Progenitor cell of endocrine pancreas (in vitro differentiated cells): ENCODE data around the gene LAMA3. TPM values are rescaled to one million over a fixed set of nuclear protein-coding genes. Genes with fewer than 3 reads are reported as not detected.

ENCODE experiments used
- DNase-seq: peaks from one replicate; pipeline ENCODE4 v3.0.0; 2021; ENCODE audit warnings: low spot score; ENCODE audit not compliant: unreplicated experiment
- H3K27ac Mint-ChIP-seq: 2 replicates; pipeline ENCODE4 v1.8.0; 2021; ENCODE audit warnings: mild to moderate bottlenecking, moderate library complexity, mixed read lengths
- H3K27me3 Mint-ChIP-seq: 2 replicates; pipeline ENCODE4 v1.8.0; 2021; ENCODE audit warnings: mixed read lengths
- H3K36me3 Mint-ChIP-seq: 2 replicates; pipeline ENCODE4 v1.8.0; 2022; ENCODE audit warnings: mixed read lengths; ENCODE audit not compliant: insufficient read depth
- H3K4me1 Mint-ChIP-seq: 2 replicates; pipeline ENCODE4 v1.8.0; 2021; ENCODE audit warnings: low read depth, mixed read lengths
- H3K4me3 Mint-ChIP-seq: 2 replicates; pipeline ENCODE4 v1.8.0; 2021; ENCODE audit warnings: low read depth, mild to moderate bottlenecking, moderate library complexity, mixed read lengths
- H3K9me3 Mint-ChIP-seq: 2 replicates; pipeline ENCODE4 v1.8.0; 2021; ENCODE audit warnings: low read depth, mixed read lengths
- total RNA-seq: library from RNA; stranded (reverse); gene quantifications from 2 replicates; pipeline ENCODE4 v1.2.1, GENCODE V29; 2021
- TF ChIP-seq, protein P1 (sequence below): fragments of 200-600 bp; sonication (generic); IDR thresholded peaks from one replicate; pipeline ENCODE4 v1.5.0; 2021; ENCODE audit warnings: antibody characterized with exemption, mild to moderate bottlenecking; ENCODE audit not compliant: unreplicated experiment

LAMA3 gene
- total RNA-seq, 1 donor from 2014 or later = 0.84 TPM

DNA sequence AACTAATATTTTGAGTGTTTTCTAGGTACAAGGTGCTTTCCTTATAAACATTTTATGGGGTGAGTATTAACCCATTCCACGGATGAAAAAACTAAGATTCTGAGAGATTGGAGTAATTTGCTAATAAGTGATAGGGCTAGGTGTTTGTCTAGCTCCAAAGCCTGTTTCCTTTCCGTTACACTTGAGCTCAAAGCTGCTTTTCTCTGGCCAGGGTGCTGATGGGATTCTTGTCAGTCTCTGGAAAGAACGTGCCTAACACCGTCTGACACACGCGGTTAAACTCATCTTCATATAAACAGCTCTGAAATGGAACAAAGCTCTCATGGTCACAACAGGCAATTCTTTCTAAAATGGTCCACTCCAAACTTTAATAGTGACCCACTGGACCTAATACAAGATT, 24.6 kb upstream of the LAMA3 start:
- no peaks in the 10 kb centered on the region for H3K9me3 Mint-ChIP-seq
- H3K27me3 Mint-ChIP-seq = peaks cover 74% of the 10 kb centered on the region
- no peaks in the 10 kb centered on the region for H3K36me3 Mint-ChIP-seq

GRCh38 chr18:23667114-23667513, 22.1 kb upstream of the LAMA3 start:
- no peaks in the 10 kb centered on the region for H3K36me3 Mint-ChIP-seq
- H3K9me3 Mint-ChIP-seq = no peaks in the 10 kb centered on the region
- H3K27me3 Mint-ChIP-seq = peaks cover 69% of the 10 kb centered on the region
- DNase-seq = no peak
- peaks cover 3% of the 10 kb centered on the region for H3K4me1 Mint-ChIP-seq
- no peak overlapping the region for H3K4me3 Mint-ChIP-seq
- H3K27ac Mint-ChIP-seq = no peak overlapping the region
- TF ChIP-seq, protein P1, sequence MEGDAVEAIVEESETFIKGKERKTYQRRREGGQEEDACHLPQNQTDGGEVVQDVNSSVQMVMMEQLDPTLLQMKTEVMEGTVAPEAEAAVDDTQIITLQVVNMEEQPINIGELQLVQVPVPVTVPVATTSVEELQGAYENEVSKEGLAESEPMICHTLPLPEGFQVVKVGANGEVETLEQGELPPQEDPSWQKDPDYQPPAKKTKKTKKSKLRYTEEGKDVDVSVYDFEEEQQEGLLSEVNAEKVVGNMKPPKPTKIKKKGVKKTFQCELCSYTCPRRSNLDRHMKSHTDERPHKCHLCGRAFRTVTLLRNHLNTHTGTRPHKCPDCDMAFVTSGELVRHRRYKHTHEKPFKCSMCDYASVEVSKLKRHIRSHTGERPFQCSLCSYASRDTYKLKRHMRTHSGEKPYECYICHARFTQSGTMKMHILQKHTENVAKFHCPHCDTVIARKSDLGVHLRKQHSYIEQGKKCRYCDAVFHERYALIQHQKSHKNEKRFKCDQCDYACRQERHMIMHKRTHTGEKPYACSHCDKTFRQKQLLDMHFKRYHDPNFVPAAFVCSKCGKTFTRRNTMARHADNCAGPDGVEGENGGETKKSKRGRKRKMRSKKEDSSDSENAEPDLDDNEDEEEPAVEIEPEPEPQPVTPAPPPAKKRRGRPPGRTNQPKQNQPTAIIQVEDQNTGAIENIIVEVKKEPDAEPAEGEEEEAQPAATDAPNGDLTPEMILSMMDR = no peak

More for the DNA sequence above, 24.6 kb upstream of the LAMA3 start:
- Mint-ChIP-seq H3K4me1 (peaks cover 3% of the 10 kb centered on the region), H3K4me3 (no peak overlapping the region), H3K27ac (no peak overlapping the region)
- TF ChIP-seq, protein P1 = no peak
- no peak for DNase-seq

DNA sequence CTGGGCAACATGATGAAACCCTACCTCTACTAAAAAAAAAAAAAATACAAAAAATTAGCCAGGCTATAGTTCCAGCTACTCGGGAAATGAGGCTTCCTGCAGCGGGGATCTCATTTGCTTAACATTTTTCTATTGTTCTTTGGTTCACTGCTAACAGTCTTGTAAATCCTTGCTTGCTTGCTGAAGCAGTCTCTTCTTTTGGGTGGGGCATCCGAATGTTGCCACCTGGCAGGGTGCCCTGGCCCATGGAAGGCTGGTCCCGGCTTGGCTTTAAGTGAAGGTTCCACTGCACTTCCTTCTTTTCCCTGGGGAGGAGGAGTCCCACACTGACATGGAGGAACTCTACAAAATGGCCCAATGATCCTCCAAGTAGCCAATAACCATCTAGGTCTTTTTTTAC, 20.5 kb upstream of the LAMA3 start:
- H3K4me1 Mint-ChIP-seq = no peaks in the 10 kb centered on the region
- H3K27me3 Mint-ChIP-seq = peaks cover 63% of the 10 kb centered on the region
- H3K4me3 Mint-ChIP-seq = no peak overlapping the region
- no peak overlapping the region for H3K27ac Mint-ChIP-seq
- no peak for DNase-seq
- no peaks in the 10 kb centered on the region for H3K9me3 Mint-ChIP-seq
- TF ChIP-seq, protein P1 = no peak
- no peaks in the 10 kb centered on the region for H3K36me3 Mint-ChIP-seq

DNA sequence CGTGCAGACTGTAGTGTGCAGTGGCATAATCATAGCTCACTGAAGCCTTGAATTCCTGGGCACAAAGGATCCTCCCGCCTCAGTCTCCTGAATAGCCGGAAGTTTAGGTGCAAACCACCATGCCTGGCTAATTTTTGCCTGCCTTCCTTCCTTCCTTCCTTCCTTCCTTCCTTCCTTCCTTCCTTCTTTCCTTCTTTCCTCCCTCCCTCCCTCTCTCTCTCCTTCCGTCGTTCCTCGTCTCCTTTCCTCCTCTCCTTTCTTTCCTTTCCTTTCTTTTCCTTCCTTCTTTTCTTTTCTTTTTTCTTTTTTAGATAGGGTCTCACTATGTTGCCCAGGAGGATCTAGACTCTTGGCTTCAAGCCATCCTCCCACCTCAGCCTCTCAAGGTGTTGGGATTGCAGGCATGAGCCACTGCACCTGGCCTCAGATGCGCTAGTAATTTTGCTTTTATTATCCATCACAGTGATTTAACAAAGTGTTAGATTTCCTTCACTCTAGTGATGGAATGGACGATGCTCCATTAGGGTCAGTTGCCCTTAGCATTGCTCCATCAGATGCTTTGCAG, 20.0 kb upstream of the LAMA3 start:
- Mint-ChIP-seq H3K36me3 (no peaks in the 10 kb centered on the region), H3K27me3 (peaks cover 62% of the 10 kb centered on the region), H3K4me1 (no peaks in the 10 kb centered on the region), H3K4me3 (no peak overlapping the region), H3K27ac (no peak overlapping the region), H3K9me3 (no peaks in the 10 kb centered on the region)
- TF ChIP-seq, protein P1 = no peak
- no peak for DNase-seq

DNA sequence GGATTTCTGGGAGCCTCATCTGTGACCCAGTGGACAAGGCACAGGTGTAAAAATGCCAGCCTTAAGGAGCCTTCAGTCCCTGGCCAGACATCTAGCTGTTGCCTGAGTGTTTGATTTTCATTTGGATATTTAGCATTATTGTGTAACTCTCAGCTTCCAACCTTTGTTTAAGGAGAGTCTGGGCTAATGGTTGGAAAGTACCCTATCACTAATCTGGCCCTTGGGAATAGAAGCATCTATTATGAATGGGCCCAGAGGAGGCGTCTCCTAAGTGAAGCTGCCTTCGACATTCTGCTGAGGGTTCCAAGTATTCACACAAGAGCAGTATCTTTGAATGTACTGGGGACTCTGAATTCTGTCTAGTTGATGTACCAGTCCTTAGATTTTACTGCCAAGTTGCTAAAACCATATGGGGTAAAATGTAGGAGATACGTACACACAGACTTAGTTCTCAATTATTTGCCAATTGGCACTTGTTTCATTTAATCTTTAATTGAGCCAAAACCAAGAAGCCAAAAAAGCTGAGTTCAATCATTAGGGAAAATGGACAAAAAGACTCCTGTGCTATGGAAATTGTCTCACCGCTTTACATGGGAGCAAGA, 19.3 kb upstream of the LAMA3 start:
- no peaks in the 10 kb centered on the region for H3K4me1 Mint-ChIP-seq
- TF ChIP-seq, protein P1 = no peak
- DNase-seq = no peak
- no peak overlapping the region for H3K4me3 Mint-ChIP-seq
- peaks cover 55% of the 10 kb centered on the region for H3K27me3 Mint-ChIP-seq
- H3K9me3 Mint-ChIP-seq = no peaks in the 10 kb centered on the region
- H3K27ac Mint-ChIP-seq = no peak overlapping the region
- no peaks in the 10 kb centered on the region for H3K36me3 Mint-ChIP-seq
